Measurements from ENCODE around the gene CRTC3.
"Not testable (repeated sequence)": the region's sequence is repeated elsewhere in the genome, so short reads cannot be mapped to it uniquely, and the experiment has no call there.

Gene CRTC3

DNA sequence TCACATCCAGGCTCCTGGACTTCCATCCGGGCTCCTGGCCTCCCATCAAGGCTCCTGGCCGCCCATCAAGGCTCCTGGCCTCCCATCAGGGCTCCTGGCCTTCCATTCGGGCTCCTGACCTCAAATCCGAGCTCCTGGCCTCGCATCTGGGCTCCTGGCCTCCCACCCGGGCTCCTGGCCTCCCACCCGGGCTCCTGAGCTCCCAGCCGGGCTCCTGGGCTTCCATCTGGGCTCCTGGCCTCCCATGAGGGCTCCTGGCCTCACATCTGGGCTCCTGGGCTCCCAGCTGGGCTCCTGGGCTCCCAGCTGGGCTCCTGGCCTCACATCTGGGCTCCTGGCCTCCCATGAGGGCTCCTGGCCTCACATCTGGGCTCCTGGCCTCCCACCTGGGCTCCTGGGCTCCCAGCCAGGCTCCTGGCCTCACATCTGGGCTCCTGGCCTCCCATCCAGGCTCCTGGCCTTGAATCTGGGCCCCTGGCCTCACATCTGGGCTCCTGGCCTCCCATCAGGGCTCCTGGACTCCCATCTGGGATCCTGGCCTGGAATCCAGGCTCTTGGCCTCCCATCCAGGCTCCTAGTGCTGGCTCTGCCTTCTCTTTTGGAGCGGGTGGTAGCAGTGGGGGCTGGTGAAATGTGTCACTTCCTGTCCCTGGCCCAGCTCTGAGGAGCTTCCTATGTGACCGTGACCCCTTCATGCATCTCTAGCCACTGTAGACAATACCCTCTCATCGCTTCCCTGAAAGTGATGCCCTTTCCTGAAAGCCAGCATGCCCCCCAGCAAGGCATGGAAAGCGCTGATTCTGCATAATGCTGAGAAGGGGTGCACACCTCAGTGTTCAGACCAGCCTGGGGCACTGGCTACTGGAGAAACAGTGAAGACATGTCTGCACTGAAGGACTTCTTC is 124.8 kb downstream of the CRTC3 start:
- no peak for DNase-seq

DNA sequence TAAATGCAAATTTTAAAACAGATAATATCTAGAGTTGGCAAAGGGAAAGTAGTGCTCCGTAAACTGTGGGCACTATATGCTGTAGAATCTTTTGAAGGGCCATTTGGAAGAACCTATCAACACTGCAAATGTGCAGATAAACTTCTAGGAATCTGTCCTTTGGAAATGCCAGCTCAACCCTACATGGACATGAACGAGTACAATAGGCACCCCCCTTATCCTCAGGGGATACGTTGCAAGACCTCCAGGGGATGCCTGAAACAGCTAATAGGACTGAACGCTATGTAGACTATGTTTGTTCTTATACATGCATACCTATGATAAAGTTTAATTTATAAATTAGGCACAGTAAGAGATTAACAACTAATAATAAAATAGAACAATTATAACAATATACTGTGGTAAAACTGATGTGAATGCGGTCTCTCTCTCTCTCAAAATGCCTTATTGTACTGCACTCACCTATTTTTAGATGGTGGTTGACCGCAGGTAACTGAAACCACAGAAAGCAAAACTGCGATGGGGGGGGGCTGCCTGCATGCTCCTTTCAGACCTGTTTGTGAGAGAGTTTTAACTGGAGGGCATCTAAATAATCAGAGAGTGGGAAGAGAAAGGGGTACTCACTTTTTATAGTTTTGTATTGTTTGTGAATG is 127.9 kb downstream of the CRTC3 start:
- DNase-seq = peak in 4 of 5 donors; percentile 46 to 63 (median 52)

GRCh38 chr15:90659481-90659880 is 129.8 kb downstream of the CRTC3 start:
- DNase-seq = no peak

- DNase-seq = peak in 4 of 5 donors; percentile 26 to 79 (median 31)
These were observed 130.7 kb downstream of the CRTC3 start for GRCh38 chr15:90660195-90660998.

DNA sequence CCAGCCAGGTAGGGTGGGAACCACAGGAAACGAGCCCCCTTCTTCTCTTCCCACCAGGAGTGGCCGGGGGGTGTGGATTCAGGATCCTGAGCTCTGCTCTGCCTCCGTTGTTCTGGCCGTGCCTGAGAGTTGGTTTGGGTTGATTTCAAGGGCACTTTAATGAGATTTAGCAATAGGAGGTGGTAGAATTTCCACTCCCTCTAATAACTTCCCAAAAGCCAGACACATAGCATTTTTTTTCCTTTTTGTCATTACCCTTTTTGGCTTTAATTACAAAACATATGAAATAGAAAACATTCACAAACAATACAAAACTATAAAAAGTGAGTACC is 131.2 kb downstream of the CRTC3 start:
- not testable (repeated sequence) for DNase-seq

DNA sequence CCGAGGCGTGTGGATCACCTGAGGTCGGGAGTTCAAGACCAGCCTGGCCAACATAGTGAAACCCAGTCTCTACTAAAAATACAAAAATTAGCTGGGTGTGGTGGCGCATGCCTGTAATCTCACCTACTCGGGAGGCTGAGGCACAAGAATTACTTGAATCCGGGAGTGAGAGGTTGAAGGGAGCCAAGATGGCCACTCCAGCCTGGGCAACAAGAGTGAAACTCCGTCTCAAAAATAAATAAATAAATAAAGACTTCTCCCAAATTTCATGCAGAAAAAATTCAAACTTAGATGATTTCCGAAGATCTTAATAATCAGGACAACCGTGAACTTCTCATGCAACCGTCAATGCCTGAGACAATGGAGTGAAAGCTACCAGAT is 134.3 kb downstream of the CRTC3 start:
- DNase-seq = not testable (repeated sequence)

DNA sequence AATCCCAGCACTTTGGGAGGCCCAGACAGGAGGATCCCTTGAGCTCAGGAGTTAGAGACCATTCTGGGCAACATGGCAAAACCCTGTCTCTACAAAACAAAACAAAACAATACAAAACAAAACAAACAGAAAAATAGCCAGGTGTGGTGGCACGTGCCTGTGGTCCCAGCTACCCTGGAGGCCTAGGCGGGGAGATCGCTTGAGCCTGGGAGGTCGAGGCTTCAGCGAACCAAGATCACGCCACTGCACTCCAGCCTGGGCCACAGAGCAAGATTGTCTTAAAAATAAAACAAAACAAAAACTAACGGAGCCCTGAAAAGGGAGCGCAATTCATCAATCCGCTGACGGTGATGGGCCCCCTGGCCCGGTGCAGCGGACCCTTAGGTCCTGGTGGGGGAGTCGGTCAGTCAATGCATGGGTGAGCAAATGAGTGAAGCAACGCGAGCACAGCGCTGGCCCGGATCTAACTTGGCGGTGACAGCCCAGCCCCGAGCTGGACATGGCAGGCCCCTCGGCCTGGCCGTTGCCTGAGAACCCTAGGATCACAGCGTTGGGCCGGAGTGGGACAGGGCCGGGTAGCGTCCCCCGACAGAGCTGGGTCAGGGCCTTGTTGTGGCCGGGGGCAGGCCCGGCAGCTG is 135.0 kb downstream of the CRTC3 start:
- DNase-seq = no peak

DNA sequence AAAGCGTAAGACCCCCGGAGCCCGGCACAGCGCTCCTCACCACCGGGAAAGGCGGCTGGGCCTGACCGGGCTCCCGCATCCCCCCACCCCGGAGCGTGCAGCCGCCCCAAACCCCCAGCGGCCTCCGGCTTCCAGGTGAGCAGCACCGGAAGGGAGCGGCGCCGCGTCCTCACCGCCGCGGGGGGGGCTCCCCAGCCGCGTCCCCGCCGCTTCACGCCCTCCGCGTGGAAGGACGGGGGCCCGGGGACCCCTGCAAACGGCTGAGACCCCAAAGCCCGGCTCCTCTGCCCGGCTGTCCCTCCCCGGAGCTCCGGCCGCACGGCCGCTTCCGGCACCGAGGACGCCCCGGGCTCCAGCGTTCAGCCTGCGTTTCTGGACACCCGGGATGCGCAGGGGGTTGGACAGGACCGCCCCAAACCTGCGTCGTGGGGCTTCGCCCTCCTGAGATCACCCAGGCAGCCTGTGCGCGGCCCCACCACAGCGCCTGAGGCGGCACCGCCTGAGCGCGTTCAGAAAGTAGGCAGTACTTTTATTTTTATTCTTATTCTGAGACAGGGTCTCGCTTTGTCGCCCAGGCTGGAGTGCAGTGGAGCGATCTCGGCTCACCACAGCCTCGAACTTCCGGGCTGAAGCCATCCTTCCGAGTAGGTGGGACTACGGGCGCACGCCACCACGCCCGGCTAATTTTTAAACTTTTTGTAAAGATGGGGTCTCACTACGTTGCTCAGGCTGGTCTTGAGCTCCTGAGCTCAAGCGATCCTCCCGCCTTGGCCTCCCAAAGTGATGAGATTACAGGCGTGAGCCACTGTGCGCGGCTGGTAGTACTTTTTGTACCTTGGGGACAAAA is 135.8 kb downstream of the CRTC3 start:
- peak in 2 of 5 donors; percentile 15 to 69 for DNase-seq

- no peak for DNase-seq
These were observed 136.6 kb downstream of the CRTC3 start for GRCh38 chr15:90666135-90666909.

GRCh38 chr15:90667073-90667754 is 137.5 kb downstream of the CRTC3 start:
- DNase-seq = no peak

GRCh38 chr15:90667755-90668345 is 138.1 kb downstream of the CRTC3 start:
- DNase-seq = not testable (repeated sequence)

- DNase-seq = not testable (repeated sequence)
These were observed 140.9 kb downstream of the CRTC3 start for GRCh38 chr15:90670631-90671030.

DNA sequence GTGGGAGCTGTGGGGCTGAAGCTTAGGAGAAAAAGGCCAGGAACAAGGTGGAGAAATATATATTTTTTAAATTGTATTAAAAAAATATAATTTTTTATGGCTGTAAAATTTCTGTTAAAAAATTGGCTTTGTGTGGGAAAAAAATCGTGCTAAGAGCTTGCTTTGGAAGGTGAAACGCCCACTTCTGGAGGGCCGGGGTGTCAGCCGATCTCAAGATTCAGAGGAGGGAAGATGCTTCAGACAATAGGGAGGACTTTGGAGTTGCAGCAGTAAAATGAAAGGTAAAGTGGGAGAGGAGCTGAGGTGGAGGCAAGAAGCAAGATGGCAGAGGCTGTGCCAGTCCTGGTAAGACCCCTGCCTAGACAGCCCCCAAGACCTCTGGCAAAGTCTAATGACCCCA is 141.5 kb downstream of the CRTC3 start:
- DNase-seq = no peak

- DNase-seq = not testable (repeated sequence)
These were observed 143.6 kb downstream of the CRTC3 start for GRCh38 chr15:90673357-90673756.

- no peak for DNase-seq
These were observed 144.8 kb downstream of the CRTC3 start for GRCh38 chr15:90674476-90674875.

DNA sequence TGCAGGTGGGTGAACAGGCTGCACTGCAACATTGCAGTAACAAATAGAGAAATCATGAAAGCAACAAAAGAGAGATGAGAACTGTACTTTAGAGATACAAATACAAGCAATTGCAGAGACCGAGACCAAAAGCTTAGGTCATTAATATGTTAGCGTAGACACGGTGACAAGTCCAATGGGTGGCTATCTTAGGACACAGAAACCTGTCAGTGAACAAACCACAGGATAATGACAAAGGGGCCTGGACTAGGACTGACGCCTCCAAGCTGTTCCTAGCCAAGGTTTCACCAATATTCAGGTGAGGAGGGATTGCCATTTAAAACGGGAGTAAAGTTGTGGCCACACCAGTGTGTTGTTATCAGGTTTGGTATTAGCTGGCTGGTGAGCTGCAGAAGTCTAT is 145.7 kb downstream of the CRTC3 start:
- no peak for DNase-seq

DNA sequence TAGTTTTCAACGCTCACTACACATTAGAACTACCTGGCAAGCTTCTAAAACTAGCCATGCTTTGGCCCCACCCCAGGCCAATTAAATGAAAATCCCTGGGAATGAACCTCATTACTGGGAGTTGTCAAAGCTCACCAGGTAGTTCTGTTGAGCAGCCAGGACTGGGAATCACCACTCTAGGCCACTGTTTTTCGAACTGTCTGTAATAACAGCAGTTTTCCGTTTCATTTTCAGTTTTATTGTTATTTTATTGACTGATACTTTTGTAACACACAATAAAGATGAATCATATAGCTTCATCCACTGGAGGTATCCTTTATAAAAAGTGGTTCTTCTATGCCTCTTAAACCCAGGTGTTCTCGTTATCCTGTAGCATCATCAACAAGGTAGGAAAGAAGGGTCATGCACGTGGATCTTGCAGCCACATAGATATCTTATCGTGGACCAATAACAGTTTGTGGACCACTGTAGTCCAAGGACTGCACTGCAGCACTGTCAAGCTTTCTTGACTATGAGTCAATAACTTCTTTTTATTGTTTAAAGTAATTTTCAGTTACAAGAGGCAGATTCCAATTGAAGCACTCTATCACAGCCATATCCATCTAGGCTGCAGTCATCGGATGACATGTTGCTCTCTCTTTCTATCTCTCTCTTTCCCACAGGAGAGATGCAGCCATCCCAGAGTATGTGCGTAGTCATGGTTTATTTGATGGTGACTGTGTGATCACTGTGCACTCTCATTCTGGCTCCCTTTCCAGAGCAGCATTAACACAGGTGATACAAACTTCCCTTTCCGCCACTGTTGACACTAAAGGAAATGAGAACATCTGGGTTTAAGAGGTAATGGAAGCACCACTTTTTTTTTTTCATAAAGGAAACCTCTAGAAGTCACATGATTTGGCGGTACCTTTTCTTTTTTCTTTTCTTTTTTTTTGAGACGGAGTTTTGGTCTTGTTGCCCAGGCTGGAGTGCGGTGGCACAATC is 148.4 kb downstream of the CRTC3 start:
- DNase-seq = peak in 1 of 5 donors; percentile 65

DNA sequence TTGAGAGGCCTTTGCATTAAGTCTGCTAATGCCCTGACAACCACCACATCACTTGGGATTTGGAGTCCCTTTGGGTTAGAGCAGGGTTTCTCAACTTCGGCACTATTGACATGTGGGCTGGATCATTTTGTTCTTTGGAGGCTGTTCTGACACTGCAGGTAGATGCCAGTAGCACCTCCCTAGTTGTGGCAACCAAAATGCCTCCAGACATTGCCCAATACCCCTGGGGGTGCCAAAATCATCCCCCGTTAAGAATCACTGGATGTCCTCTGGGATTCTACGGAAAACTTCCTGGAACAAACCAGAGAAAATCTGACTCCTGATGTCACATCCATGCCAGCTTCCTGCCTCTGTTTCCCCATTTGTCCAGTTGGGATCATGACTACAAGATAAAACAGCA is 150.2 kb downstream of the CRTC3 start:
- DNase-seq = no peak

Data from T-helper 1 cell (primary cell).